HCT116 (cell line): ENCODE data around the gene PCDH9.

ENCODE experiments used
- EZH2 ChIP-seq: fragments of 200-600 bp; sonication (generic); IDR thresholded peaks from 2 replicates; pipeline ENCODE4 v1.6.1; 2017; ENCODE audit warnings: antibody characterized with exemption, mixed run types
- EZH2phosphoT487 ChIP-seq: fragments of 200-600 bp; IDR thresholded peaks from 2 replicates; pipeline ENCODE4 v1.6.1; 2018; ENCODE audit warnings: antibody characterized with exemption, borderline replicate concordance
- POLR2A ChIP-seq: IDR thresholded peaks from 2 replicates; pipeline ENCODE4 v1.7.0; 2011; ENCODE audit warnings: borderline replicate concordance; ENCODE audit not compliant: insufficient read depth, insufficient read length; ENCODE audit errors: extremely low read depth
- POLR2AphosphoS5 ChIP-seq: IDR thresholded peaks from 2 replicates; pipeline ENCODE4 v1.6.1; 2011; ENCODE audit warnings: mild to moderate bottlenecking, low read depth, low read length, moderate library complexity
- REST ChIP-seq: IDR thresholded peaks from 2 replicates; pipeline ENCODE4 v1.6.1; 2012; ENCODE audit warnings: low read depth

- no peak for TF ChIP-seq POLR2A
- TF ChIP-seq POLR2AphosphoS5 = no peak
- TF ChIP-seq REST = no peak
- no peak for TF ChIP-seq EZH2
- no peak for TF ChIP-seq EZH2phosphoT487
These were observed at the start of gene PCDH9 for GRCh38 chr13:67229481-67230403.
